ENCODE results near the gene ABHD2. TPM values are rescaled to one million over a fixed set of nuclear protein-coding genes. Genes with fewer than 3 reads are reported as not detected.

Gene ABHD2
- total RNA-seq, 4 donors from 2014 or later = 49.8 to 82.3 (median 72.1) TPM

DNA sequence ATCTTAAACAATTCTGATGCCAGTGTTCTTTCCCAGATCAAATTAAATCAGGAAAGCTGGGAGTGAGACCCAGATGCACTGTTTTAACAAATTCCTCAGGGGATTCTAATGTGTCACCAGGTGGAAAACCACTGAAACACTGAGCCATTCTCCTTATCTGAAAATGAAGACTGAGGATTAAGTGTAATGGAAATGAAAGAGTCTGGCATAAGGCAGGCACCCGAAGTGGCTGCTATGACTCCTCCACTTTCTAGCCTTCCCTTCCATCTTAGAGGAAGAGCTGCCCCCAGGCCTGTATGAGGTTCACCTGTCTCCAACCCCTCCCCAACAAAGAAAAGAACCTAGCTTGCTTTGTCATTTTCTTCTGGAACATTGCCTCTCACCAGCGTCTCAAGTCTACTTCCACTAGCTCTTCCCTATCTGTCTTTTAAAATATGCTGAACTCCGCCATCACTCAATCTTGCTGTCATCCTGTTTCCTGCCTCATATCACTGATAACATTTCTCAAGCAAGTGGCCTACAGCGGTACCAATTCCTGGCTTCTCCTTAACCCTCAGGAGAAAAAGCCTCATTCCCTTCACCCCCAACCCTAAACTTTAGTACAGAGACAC lies 13.7 kb upstream of the ABHD2 start:
- WGBS = 71% methylated on average over 4 of the region's 4 CpGs
- no peaks in the 10 kb centered on the region for H3K36me3 ChIP-seq
- H3K27ac ChIP-seq (replicated peaks in 1 of 4) = no peak overlapping the region
- no peak for TF ChIP-seq EP300 (IDR thresholded peaks at IDR 0.05)
- TF ChIP-seq POLR2AphosphoS5 (IDR thresholded peaks at IDR 0.05) = no peak
- no peak for TF ChIP-seq POLR2A (IDR thresholded peaks at IDR 0.05; ENCODE audit: low read depth)
- TF ChIP-seq, protein P1, sequence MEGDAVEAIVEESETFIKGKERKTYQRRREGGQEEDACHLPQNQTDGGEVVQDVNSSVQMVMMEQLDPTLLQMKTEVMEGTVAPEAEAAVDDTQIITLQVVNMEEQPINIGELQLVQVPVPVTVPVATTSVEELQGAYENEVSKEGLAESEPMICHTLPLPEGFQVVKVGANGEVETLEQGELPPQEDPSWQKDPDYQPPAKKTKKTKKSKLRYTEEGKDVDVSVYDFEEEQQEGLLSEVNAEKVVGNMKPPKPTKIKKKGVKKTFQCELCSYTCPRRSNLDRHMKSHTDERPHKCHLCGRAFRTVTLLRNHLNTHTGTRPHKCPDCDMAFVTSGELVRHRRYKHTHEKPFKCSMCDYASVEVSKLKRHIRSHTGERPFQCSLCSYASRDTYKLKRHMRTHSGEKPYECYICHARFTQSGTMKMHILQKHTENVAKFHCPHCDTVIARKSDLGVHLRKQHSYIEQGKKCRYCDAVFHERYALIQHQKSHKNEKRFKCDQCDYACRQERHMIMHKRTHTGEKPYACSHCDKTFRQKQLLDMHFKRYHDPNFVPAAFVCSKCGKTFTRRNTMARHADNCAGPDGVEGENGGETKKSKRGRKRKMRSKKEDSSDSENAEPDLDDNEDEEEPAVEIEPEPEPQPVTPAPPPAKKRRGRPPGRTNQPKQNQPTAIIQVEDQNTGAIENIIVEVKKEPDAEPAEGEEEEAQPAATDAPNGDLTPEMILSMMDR (IDR thresholded peaks at IDR 0.05) = no peak
- no peak for DNase-seq (ENCODE audit: extremely low spot score)
- no peaks in the 10 kb centered on the region for H3K9me3 ChIP-seq
- H3K27me3 ChIP-seq = no peaks in the 10 kb centered on the region
- intact Hi-C loops (cut with DNase I) = no loop called here
- H3K4me1 ChIP-seq = no peaks in the 10 kb centered on the region
- H3K4me3 ChIP-seq = no peak overlapping the region

DNA sequence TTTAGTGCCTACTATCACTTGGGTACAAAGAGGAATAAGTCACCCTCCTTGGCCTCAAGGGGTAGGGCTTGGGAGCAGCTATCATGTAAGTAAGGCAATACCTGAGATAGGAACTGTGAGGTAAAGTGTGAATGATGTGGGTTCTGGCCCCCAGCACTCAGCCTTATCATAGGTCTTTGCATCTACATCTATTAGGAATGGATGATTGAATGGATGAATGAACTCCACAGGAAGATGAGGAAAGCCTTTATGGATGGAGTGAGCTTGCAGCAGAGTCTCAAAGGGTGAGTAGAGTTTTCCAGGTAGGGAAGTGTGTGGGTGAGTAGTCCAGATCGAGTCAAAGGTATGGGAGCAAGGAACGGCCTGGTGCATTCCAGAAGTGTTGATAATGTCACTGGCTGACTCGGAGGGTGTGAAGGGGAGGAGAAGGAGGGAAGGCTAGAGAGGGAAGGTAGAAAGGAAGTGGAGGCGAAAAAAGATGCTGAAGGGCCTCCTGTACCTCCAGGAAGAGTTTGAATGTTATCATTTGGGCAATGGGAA lies 13.1 kb upstream of the ABHD2 start:
- Histone ChIP-seq H3K4me1 (no peaks in the 10 kb centered on the region), H3K4me3 (no peak overlapping the region), H3K36me3 (no peaks in the 10 kb centered on the region), H3K9me3 (no peaks in the 10 kb centered on the region), H3K27me3 (no peaks in the 10 kb centered on the region), H3K27ac (replicated peaks in 1 of 4) (no peak overlapping the region)
- intact Hi-C loops (cut with DNase I) = no loop called here
- no peak for DNase-seq (ENCODE audit: extremely low spot score)
- no peak for TF ChIP-seq EP300 (IDR thresholded peaks at IDR 0.05)
- TF ChIP-seq POLR2AphosphoS5 (IDR thresholded peaks at IDR 0.05) = no peak
- TF ChIP-seq, protein P1 (IDR thresholded peaks at IDR 0.05) = no peak
- no peak for TF ChIP-seq POLR2A (IDR thresholded peaks at IDR 0.05; ENCODE audit: low read depth)
- 87% methylated on average over 4 of the region's 4 CpGs for WGBS

DNA sequence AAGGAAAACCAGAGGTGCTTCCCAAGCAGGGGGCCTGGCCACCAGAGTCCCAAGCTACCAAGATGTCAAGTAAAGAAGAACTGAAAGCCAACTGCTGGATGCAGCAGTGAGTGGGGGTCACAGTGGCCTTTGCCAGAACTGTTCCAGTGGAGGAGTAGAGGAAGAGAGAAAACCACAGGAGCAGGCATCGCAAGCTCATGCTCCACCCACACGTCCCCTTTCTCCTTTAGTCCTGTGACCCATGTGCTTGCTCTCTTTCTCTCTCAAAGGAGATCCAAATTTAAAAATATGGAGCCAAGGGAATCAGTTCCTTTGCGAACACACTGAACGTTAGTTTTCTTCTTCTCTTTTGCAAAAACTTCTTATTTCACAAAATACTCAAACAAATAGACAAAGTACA lies 12.4 kb upstream of the ABHD2 start:
- intact Hi-C loops (cut with DNase I) = no loop called here
- Histone ChIP-seq H3K4me1 (no peaks in the 10 kb centered on the region), H3K27me3 (no peaks in the 10 kb centered on the region), H3K36me3 (no peaks in the 10 kb centered on the region), H3K9me3 (no peaks in the 10 kb centered on the region), H3K27ac (replicated peaks in 1 of 4) (no peak overlapping the region), H3K4me3 (no peak overlapping the region)
- WGBS = 85% methylated on average over 4 of the region's 4 CpGs
- TF ChIP-seq POLR2AphosphoS5 (IDR thresholded peaks at IDR 0.05) (no peak), POLR2A (IDR thresholded peaks at IDR 0.05; ENCODE audit: low read depth) (no peak), EP300 (IDR thresholded peaks at IDR 0.05) (no peak)
- TF ChIP-seq, protein P1 (IDR thresholded peaks at IDR 0.05) = no peak
- DNase-seq (ENCODE audit: extremely low spot score) = no peak

DNA sequence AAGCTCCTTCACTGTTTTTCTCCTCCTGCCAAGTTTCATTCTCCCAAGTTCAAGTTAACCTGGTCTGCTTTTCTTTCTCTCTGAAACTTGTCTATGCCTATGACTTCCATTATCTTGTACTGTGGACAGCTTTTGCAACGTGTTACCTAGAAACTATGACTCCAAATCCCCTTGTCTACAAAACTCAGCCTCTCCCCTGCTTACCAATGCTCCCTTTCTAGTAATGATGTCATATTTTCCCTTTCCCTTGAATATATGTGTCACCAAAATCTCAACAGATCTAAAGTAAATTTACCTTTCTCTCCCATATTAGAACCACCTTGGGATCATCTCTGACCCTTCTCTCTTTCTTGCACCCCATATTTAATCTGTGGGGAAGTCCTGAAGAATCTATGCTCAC lies 10.5 kb upstream of the ABHD2 start:
- 44% methylated on average over 1 of the region's 1 CpG for WGBS
- H3K4me3 ChIP-seq = no peak overlapping the region
- no peaks in the 10 kb centered on the region for H3K27me3 ChIP-seq
- H3K9me3 ChIP-seq = no peaks in the 10 kb centered on the region
- intact Hi-C loops (cut with DNase I) = no loop called here
- no peak overlapping the region for H3K27ac ChIP-seq (replicated peaks in 1 of 4)
- H3K4me1 ChIP-seq = no peaks in the 10 kb centered on the region
- H3K36me3 ChIP-seq = no peaks in the 10 kb centered on the region
- no peak for DNase-seq (ENCODE audit: extremely low spot score)
- TF ChIP-seq, protein P1 (IDR thresholded peaks at IDR 0.05) = no peak
- no peak for TF ChIP-seq EP300 (IDR thresholded peaks at IDR 0.05)

Data from esophagus muscularis mucosa (tissue), 4 donors.